Keratinocyte (primary cell): ENCODE data around the gene SFMBT1. TPM values are rescaled to one million over a fixed set of nuclear protein-coding genes. Genes with fewer than 3 reads are reported as not detected.

Source experiments
- DNase-seq: peaks from one replicate; pipeline ENCODE4 v3.0.0-alpha.2; 2011; ENCODE audit warnings: low read depth, missing footprints, low spot score
- FAIRE-seq: peaks from 2 replicates; lab custom pipeline; 2011; peaks lifted over from hg19 to GRCh38; lab: Jason Lieb, UNC
- H2AFZ ChIP-seq: 2 replicates; pipeline ENCODE4 v1.6.0; 2012; ENCODE audit warnings: low read length, control low read depth, inconsistent platforms; ENCODE audit not compliant: control insufficient read depth
- H3K27ac ChIP-seq: 2 replicates; pipeline ENCODE4 v1.5.1; 2011; ENCODE audit warnings: low read length; ENCODE audit not compliant: control insufficient read depth, insufficient read depth
- H3K27me3 ChIP-seq: 3 replicates; pipeline ENCODE4 v1.6.0; 2011; ENCODE audit warnings: low read length; ENCODE audit not compliant: control insufficient read depth, insufficient read depth; ENCODE audit errors: extremely low read depth
- H3K36me3 ChIP-seq, 2 experiments: 2 replicates in 1 of 2; 3 replicates in 1 of 2; pipeline ENCODE4 v1.5.1; 2011; ENCODE audit warnings: low read length in 2 of 2, mild to moderate bottlenecking in 1 of 2; ENCODE audit not compliant: control insufficient read depth in 2 of 2, insufficient read depth in 2 of 2; ENCODE audit errors: extremely low read depth in 1 of 2
- H3K4me1 ChIP-seq: 3 replicates; pipeline ENCODE4 v1.5.1; 2011; ENCODE audit warnings: low read length; ENCODE audit not compliant: control insufficient read depth, insufficient read depth; ENCODE audit errors: extremely low read depth
- H3K4me2 ChIP-seq: 3 replicates; pipeline ENCODE4 v1.6.0; 2011; ENCODE audit warnings: low read depth, low read length; ENCODE audit not compliant: control insufficient read depth, insufficient read depth; ENCODE audit errors: extremely low read depth
- H3K4me3 ChIP-seq, 3 experiments: fragments of 200-600 bp in 1 of 3; sonication (generic) in 1 of 3; 2 replicates in 2 of 3; 3 replicates in 1 of 3; pipeline ENCODE4 v1.5.1; 2011 to 2016; ENCODE audit warnings: low read length in 3 of 3, mild to moderate bottlenecking in 3 of 3, control low read depth in 2 of 3, inconsistent platforms in 1 of 3, low read depth in 1 of 3, mixed read lengths in 1 of 3, mixed run types in 1 of 3, moderate library complexity in 1 of 3; ENCODE audit not compliant: control insufficient read depth in 2 of 3, insufficient read depth in 2 of 3; ENCODE audit errors: extremely low read depth in 1 of 3
- H3K79me2 ChIP-seq: 2 replicates; pipeline ENCODE4 v1.6.0; 2012; ENCODE audit warnings: low read length; ENCODE audit not compliant: control insufficient read depth, insufficient read depth
- H3K9ac ChIP-seq: 3 replicates; pipeline ENCODE4 v1.6.0; 2011; ENCODE audit warnings: low read length; ENCODE audit not compliant: control insufficient read depth, insufficient read depth; ENCODE audit errors: extremely low read depth
- H3K9me1 ChIP-seq: 3 replicates; pipeline ENCODE4 v1.6.0; 2011; ENCODE audit warnings: low read length; ENCODE audit not compliant: control insufficient read depth, insufficient read depth; ENCODE audit errors: extremely low read depth
- H3K9me3 ChIP-seq: 2 replicates; pipeline ENCODE4 v1.5.1; 2012; ENCODE audit warnings: low read depth, low read length; ENCODE audit not compliant: control insufficient read depth
- H4K20me1 ChIP-seq: 3 replicates; pipeline ENCODE4 v1.6.0; 2011; ENCODE audit warnings: low read length; ENCODE audit not compliant: control insufficient read depth, insufficient read depth; ENCODE audit errors: extremely low read depth
- CTCF ChIP-seq, 3 experiments: IDR thresholded peaks in 1 of 3; conservative IDR thresholded peaks in 1 of 3; optimal IDR thresholded peaks in 1 of 3; 2 replicates in 2 of 3; 3 replicates in 1 of 3; pipeline versions ENCODE3 to v1.5.1; 2011; ENCODE audit warnings: low read length in 3 of 3, mild to moderate bottlenecking in 3 of 3, moderate library complexity in 2 of 3, control low read depth in 1 of 3, inconsistent platforms in 1 of 3; ENCODE audit not compliant: insufficient read depth in 2 of 3; ENCODE audit errors: extremely low read depth in 1 of 3
- EZH2 ChIP-seq: IDR thresholded peaks from one replicate; pipeline ENCODE4 v1.6.1; 2012; ENCODE audit warnings: inconsistent platforms, mild to moderate bottlenecking, low read length, moderate library complexity
- dilution Hi-C: fragments of 300-500 bp; cut with MboI; formaldehyde crosslinking; loops from one replicate; pipeline ENCODE4 v1.7.0; 2020; ENCODE audit warnings: low sequenced_read_pairs; ENCODE audit not compliant: extremely low pct_ligation_motif_present
- polyA plus RNA-seq, 5 experiments: library from polyadenylated mRNA; depleted of rRNA in 3 of 5; stranded (reverse) in 3 of 5; stranded (forward) in 1 of 5; unstranded in 1 of 5; fragments of >200 nt; gene quantifications; 1 replicate in 1 of 5; 2 replicates in 3 of 5; 3 replicates in 1 of 5; pipeline versions ENCODE4 v1.2.1 to v1.2.3, GENCODE V29; 2011 to 2012; ENCODE audit warnings: missing spikeins in 2 of 5, low read depth in 1 of 5, low replicate concordance in 1 of 5

SFMBT1 gene
- polyA plus RNA-seq, 1 donor (not counting 4 experiments of a cell fraction or from before 2014, with no cell fraction given) = 4.1 TPM

GRCh38 chr3:52917044-52917443 is 128.8 kb downstream of the SFMBT1 start:
- dilution Hi-C loops = no loop called here
- peaks cover 4 to 9% of the 10 kb centered on the region in 2 experiments for H3K36me3 ChIP-seq
- TF ChIP-seq EZH2 = no peak
- TF ChIP-seq CTCF (optimal IDR thresholded peaks at IDR 0.05 in 1 of 3, IDR thresholded peaks at IDR 0.05 in 1 of 3, conservative IDR thresholded peaks at IDR 0.05 in 1 of 3; ENCODE audit: extremely low read depth in 1 of 3, insufficient read depth in 2 of 3, low read length in 3 of 3) = no peak
- H4K20me1 ChIP-seq = no peaks in the 10 kb centered on the region
- DNase-seq = no peak
- no peak overlapping the region for H3K4me2 ChIP-seq
- FAIRE-seq = no peak
- no peaks in the 10 kb centered on the region for H3K79me2 ChIP-seq
- no peak overlapping the region for H3K9ac ChIP-seq
- no peak overlapping the region for H3K27ac ChIP-seq
- H2AFZ ChIP-seq = no peak overlapping the region
- H3K4me3 ChIP-seq = no peak overlapping the region
- no peaks in the 10 kb centered on the region for H3K4me1 ChIP-seq
- H3K27me3 ChIP-seq = no peaks in the 10 kb centered on the region
- H3K9me3 ChIP-seq = no peaks in the 10 kb centered on the region
- no peaks in the 10 kb centered on the region for H3K9me1 ChIP-seq

GRCh38 chr3:52915294-52915693 is 130.6 kb downstream of the SFMBT1 start:
- Histone ChIP-seq H3K27ac (no peak overlapping the region), H4K20me1 (no peaks in the 10 kb centered on the region), H3K36me3 (peaks cover 4 to 9% of the 10 kb centered on the region in 2 experiments), H3K79me2 (no peaks in the 10 kb centered on the region), H2AFZ (no peak overlapping the region), H3K9me3 (no peaks in the 10 kb centered on the region), H3K9ac (no peak overlapping the region), H3K4me2 (no peak overlapping the region), H3K4me1 (no peaks in the 10 kb centered on the region), H3K9me1 (no peaks in the 10 kb centered on the region), H3K4me3 (no peak overlapping the region), H3K27me3 (no peaks in the 10 kb centered on the region)
- TF ChIP-seq CTCF (optimal IDR thresholded peaks at IDR 0.05 in 1 of 3, IDR thresholded peaks at IDR 0.05 in 1 of 3, conservative IDR thresholded peaks at IDR 0.05 in 1 of 3; ENCODE audit: extremely low read depth in 1 of 3, insufficient read depth in 2 of 3, low read length in 3 of 3) (no peak), EZH2 (no peak)
- dilution Hi-C loops = no loop called here
- FAIRE-seq (no peak), DNase-seq (no peak)
